GM23248 (cell line): ENCODE measurements around the gene NBPF11. TPM values are rescaled to one million over a fixed set of nuclear protein-coding genes. Genes with fewer than 3 reads are reported as not detected.
"Not testable (repeated sequence)": the region's sequence is repeated elsewhere in the genome, so short reads cannot be mapped to it uniquely, and the experiment has no call there.

ENCODE experiments used
- DNase-seq: peaks from one replicate; pipeline ENCODE4 v3.0.0-alpha.2; 2015
- H2AFZ ChIP-seq: fragments of 200-600 bp; sonication (generic); 2 replicates; pipeline ENCODE4 v1.6.1; 2016; ENCODE audit warnings: antibody characterized with exemption
- H3F3A ChIP-seq: fragments of 200-600 bp; sonication (generic); 2 replicates; pipeline ENCODE4 v1.6.1; 2016; ENCODE audit warnings: mild to moderate bottlenecking, antibody characterized with exemption, mixed run types; ENCODE audit not compliant: insufficient read depth
- H3K27ac ChIP-seq: fragments of 200-600 bp; sonication (generic); 2 replicates; pipeline ENCODE4 v1.5.1; 2016; ENCODE audit warnings: mild to moderate bottlenecking
- H3K27me3 ChIP-seq: fragments of 200-600 bp; sonication (generic); replicated peaks from 2 replicates; pipeline ENCODE4 v1.6.1; 2016; ENCODE audit warnings: mild to moderate bottlenecking; ENCODE audit not compliant: insufficient read depth
- H3K36me3 ChIP-seq: fragments of 200-600 bp; sonication (generic); 2 replicates; pipeline ENCODE4 v1.6.1; 2016; ENCODE audit warnings: low read depth, mild to moderate bottlenecking
- H3K4me1 ChIP-seq: fragments of 200-600 bp; sonication (generic); 2 replicates; pipeline ENCODE4 v1.6.1; 2016; ENCODE audit warnings: mild to moderate bottlenecking; ENCODE audit not compliant: insufficient read depth
- H3K4me2 ChIP-seq: fragments of 200-600 bp; sonication (generic); one replicate; pipeline ENCODE4 v1.6.1; 2016; ENCODE audit warnings: mild to moderate bottlenecking; ENCODE audit not compliant: unreplicated experiment
- H3K4me3 ChIP-seq: fragments of 200-600 bp; sonication (generic); 2 replicates; pipeline ENCODE4 v1.5.1; 2016; ENCODE audit warnings: mild to moderate bottlenecking
- H3K79me2 ChIP-seq: fragments of 200-600 bp; sonication (generic); 2 replicates; pipeline ENCODE4 v1.6.1; 2016; ENCODE audit warnings: mild to moderate bottlenecking; ENCODE audit not compliant: insufficient read depth
- H3K9ac ChIP-seq: fragments of 200-600 bp; sonication (generic); 2 replicates; pipeline ENCODE4 v1.6.1; 2016; ENCODE audit warnings: mild to moderate bottlenecking
- H3K9me2 ChIP-seq: fragments of 200-600 bp; sonication (generic); 2 replicates; pipeline ENCODE4 v1.6.1; 2016; ENCODE audit warnings: mixed run types, mild to moderate bottlenecking, moderate library complexity; ENCODE audit not compliant: insufficient read depth
- H3K9me3 ChIP-seq: fragments of 200-600 bp; sonication (generic); one replicate; pipeline ENCODE4 v1.6.1; 2017; ENCODE audit warnings: low read depth
- H4K20me1 ChIP-seq: fragments of 200-600 bp; sonication (generic); 2 replicates; pipeline ENCODE4 v1.6.0; 2016; ENCODE audit not compliant: insufficient read depth
- WGBS, 2 experiments: methylation state at CpG; one replicate each; pipeline ENCODE4 v1.1.6; 2015 to 2017; ENCODE audit warnings: low lambda C conversion rate in 2 of 2, low coverage in 1 of 2; ENCODE audit errors: missing lambda C conversion rate in 2 of 2; 5-methylcytosine and 5-hydroxymethylcytosine counted together
- in situ Hi-C: fragments of 300-500 bp; cut with MboI; formaldehyde crosslinking; loops from 2 replicates; pipeline ENCODE4 v1.15.0; 2020
- polyA plus RNA-seq: library from polyadenylated mRNA; unstranded; fragments of >200 nt; fragmentation: Nextera tagmentation; extraction: Ambion mirVana; gene quantifications from 2 replicates; pipeline ENCODE4 v1.2.1, GENCODE V29; 2016
- total RNA-seq: library from RNA; depleted of rRNA; stranded (reverse); fragments of >200 nt; shearing (Covaris generic); gene quantifications from 2 replicates; pipeline ENCODE4 v1.2.3, GENCODE V29; 2014; rRNA removed

NBPF11 gene
- total RNA-seq (2.7 and 5.7 TPM in 2 replicates), polyA plus RNA-seq (3.1 and 3.5 TPM in 2 replicates)

DNA sequence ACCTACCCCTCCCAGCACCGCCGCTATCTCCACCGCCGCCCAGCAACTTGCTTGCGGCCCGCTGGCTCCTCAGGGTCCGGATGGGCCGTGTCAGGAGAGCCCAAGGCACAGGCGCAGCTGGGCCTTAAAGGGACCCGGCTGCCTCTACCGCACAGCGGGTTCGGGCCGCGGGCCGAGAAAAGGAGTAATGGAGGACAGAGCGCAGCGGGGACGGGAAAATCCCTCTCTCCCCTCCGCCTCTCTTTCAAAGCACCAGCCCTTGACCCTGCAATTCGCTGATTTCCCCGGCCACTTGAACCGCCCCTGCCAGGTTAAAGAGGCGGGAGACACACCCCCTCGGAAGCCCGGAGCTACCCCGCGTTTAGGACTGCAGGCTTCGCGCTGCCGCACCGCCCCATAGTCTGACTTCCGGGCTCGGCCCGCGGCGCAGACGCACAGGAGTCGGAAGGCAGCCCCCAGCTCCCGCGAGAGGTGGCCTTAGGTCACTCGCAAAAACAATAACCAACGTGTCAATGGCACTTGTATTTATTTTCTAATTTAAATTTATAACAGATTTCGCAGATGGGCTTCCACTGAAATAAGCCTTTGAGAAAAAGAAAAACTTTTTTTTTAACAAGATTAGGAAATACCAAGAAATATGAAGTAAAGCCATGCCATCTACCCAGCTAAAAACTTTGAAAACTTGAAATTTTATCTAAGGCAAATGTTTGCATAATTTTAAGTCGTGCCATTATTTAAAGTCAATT is at the start of gene NBPF11:
TSS of gene NBPF11 (minus strand) at position 371 of the 746 bp plus-strand sequence. CDS start 25,278 bp downstream, outside the sequence.
- H3K27me3 ChIP-seq, in situ Hi-C loops, H3K9me3 ChIP-seq, H3K4me1 ChIP-seq, H3K9me2 ChIP-seq, H3F3A ChIP-seq, H4K20me1 ChIP-seq, H3K36me3 ChIP-seq: not testable (repeated sequence)
- H3K27ac ChIP-seq: peak within 1 kb of the TSS; percentile 50
- peak within 1 kb of the TSS; percentile 75 for H3K4me3 ChIP-seq
- H3K4me2 ChIP-seq: peak within 1 kb of the TSS; percentile 76
- peak within 1 kb of the TSS; percentile 87 for H2AFZ ChIP-seq
- peak within 1 kb of the TSS; percentile 79 for H3K9ac ChIP-seq
- peak; percentile 88 for DNase-seq
- 1% methylated on average over 44 to 45 of the region's 45 CpGs for WGBS, 2 experiments
- H3K79me2 ChIP-seq: peaks cover 14% of the 10 kb centered on the region

DNA sequence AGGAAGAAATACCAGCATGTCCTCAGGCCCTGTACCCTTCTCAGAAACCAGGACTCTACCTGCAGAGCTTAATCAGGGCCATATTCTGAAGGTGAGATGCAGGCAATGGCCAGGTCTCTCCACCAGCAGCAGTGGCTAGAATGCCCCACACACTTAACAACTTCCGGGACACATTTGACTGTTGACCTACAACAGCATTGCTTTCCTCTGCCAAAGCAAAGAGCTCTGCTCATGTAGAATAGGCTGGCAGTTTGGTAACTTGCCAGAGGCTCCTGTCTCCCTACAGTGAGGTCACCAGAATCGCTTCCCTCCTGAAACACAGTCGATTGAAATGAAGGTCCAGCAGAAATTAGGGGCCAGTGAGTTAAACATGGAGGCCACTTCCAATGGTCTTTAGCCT is 45.3 kb upstream of the NBPF11 start:
- H3K4me3 ChIP-seq, H3K27ac ChIP-seq, H3K4me1 ChIP-seq, H3K79me2 ChIP-seq, H3K27me3 ChIP-seq, H3K9me3 ChIP-seq, H3K9ac ChIP-seq, H2AFZ ChIP-seq, H3F3A ChIP-seq, H3K9me2 ChIP-seq, in situ Hi-C loops, H4K20me1 ChIP-seq, H3K4me2 ChIP-seq, DNase-seq, H3K36me3 ChIP-seq: not testable (repeated sequence)
- WGBS, 2 experiments: no CpG with 5 or more reads among the region's 3 CpGs

- H3K4me3 ChIP-seq, H3K4me2 ChIP-seq, H3K27ac ChIP-seq, DNase-seq, H3K27me3 ChIP-seq, H3K9me3 ChIP-seq, H3K4me1 ChIP-seq, H4K20me1 ChIP-seq, in situ Hi-C loops, H3F3A ChIP-seq, H3K36me3 ChIP-seq, H3K9ac ChIP-seq, H2AFZ ChIP-seq, H3K79me2 ChIP-seq, H3K9me2 ChIP-seq: not testable (repeated sequence)
- whole genome bisulfite sequencing, 2 experiments: no CpG with 5 or more reads among the region's 1 CpG
Measured at GRCh38 chr1:148196949-148197348, 44.9 kb upstream of the NBPF11 start.

- H3K4me1 ChIP-seq, H3K27ac ChIP-seq, H3K4me3 ChIP-seq, H3F3A ChIP-seq, H3K9me2 ChIP-seq, H4K20me1 ChIP-seq, H3K9ac ChIP-seq, H3K27me3 ChIP-seq, DNase-seq, in situ Hi-C loops, H3K9me3 ChIP-seq, H3K79me2 ChIP-seq, H2AFZ ChIP-seq, H3K36me3 ChIP-seq, H3K4me2 ChIP-seq: not testable (repeated sequence)
- 71 to 81% methylated on average over 1 of the region's 2 CpGs for WGBS, 2 experiments
Measured at GRCh38 chr1:148195115-148195514, 43.0 kb upstream of the NBPF11 start.

DNA sequence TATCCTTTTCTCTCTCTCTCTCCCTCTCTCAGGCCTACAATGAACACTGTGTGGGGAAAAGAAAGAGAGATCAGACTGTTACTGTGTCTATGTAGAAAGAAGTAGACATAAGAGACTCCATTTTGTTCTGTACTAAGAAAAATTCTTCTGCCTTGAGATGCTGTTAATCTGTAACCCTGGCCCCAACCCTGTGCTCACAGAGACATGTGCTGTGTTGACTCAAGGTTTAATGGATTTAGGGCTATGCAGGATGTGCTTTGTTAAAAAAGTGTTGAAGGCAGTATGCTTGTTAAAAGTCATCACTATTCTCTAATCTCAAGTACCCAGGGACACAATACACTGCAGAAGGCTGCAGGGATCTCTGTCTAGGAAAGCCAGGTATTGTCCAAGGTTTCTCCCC is 36.7 kb upstream of the NBPF11 start:
- H3K9me2 ChIP-seq, H4K20me1 ChIP-seq, H3K4me3 ChIP-seq, H3K36me3 ChIP-seq, H3F3A ChIP-seq, H3K79me2 ChIP-seq, in situ Hi-C loops, H3K9me3 ChIP-seq, H3K27ac ChIP-seq, H3K4me1 ChIP-seq, H3K27me3 ChIP-seq, H2AFZ ChIP-seq, H3K4me2 ChIP-seq, DNase-seq, H3K9ac ChIP-seq: not testable (repeated sequence)

DNA sequence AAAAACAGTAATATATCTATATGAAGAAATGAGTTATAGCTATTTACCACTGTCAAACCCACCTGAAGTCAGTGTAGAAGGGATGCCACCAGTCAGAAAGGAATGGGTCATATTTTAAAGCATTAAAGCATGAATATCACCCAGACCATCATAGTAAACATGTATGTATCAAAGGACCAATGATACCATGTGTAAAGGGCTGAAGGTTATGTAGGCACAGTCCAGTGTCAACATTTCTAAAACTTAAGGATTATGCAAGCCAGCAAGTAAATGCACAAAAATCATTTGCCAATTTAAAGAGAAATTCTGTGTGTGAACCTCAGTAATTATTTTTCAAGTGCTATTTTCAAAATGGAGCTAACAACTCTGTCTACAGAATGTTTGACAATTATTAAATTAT is 26.6 kb upstream of the NBPF11 start:
- in situ Hi-C loops, H3K9me3 ChIP-seq, DNase-seq, H2AFZ ChIP-seq, H3F3A ChIP-seq, H3K9me2 ChIP-seq, H3K9ac ChIP-seq, H3K27ac ChIP-seq, H3K36me3 ChIP-seq, H4K20me1 ChIP-seq, H3K4me2 ChIP-seq, H3K79me2 ChIP-seq, H3K4me1 ChIP-seq, H3K27me3 ChIP-seq, H3K4me3 ChIP-seq: not testable (repeated sequence)

DNA sequence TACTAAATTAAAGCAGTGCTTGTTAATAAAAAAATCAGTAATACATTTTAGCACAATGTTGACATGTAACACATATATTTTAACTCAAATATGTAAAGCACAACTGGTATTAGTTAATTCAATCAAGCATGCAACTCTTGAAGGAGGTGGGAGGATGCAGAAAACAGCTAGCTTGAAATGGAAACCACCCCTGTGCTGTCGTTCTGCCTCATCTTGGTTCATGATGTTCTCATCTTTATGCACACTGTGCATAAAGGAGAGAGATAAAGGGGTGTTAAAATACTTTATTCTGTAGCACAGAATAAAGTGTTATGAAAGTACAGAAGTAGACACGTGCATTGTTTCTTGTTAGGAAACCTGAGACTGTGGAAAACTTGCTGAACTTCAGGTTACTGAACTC is 23.3 kb upstream of the NBPF11 start:
- in situ Hi-C loops, H3K27ac ChIP-seq, H3K4me2 ChIP-seq, H3K27me3 ChIP-seq, H3K4me1 ChIP-seq, H3K9ac ChIP-seq, DNase-seq, H3K36me3 ChIP-seq, H4K20me1 ChIP-seq, H3F3A ChIP-seq, H3K9me2 ChIP-seq, H3K79me2 ChIP-seq, H3K4me3 ChIP-seq, H3K9me3 ChIP-seq, H2AFZ ChIP-seq: not testable (repeated sequence)
- 19 to 28% methylated on average over 2 of the region's 2 CpGs for WGBS, 2 experiments

GRCh38 chr1:148171995-148172394 is 19.9 kb upstream of the NBPF11 start:
- H3K4me1 ChIP-seq, H3F3A ChIP-seq, H3K27me3 ChIP-seq, H3K36me3 ChIP-seq, DNase-seq, H3K9ac ChIP-seq, H3K79me2 ChIP-seq, H4K20me1 ChIP-seq, in situ Hi-C loops, H3K4me3 ChIP-seq, H3K9me3 ChIP-seq, H3K27ac ChIP-seq, H3K9me2 ChIP-seq, H3K4me2 ChIP-seq, H2AFZ ChIP-seq: not testable (repeated sequence)
